Measurements from ENCODE around the gene TRERF1.

- TF ChIP-seq GATA2 (IDR thresholded peaks at IDR 0.05; ENCODE audit: low read depth, low read length) (no peak), GATA3 (IDR thresholded peaks at IDR 0.05; ENCODE audit: low read depth, low read length) (no peak)
Observed at GRCh38 chr6:42295677-42296076, 156.0 kb downstream of the TRERF1 start.
